H9 (cell line): Measurements from ENCODE around the gene TRIO. TPM values are rescaled to one million over a fixed set of nuclear protein-coding genes. Genes with fewer than 3 reads are reported as not detected.

Experiments used
- DNase-seq: peaks from one replicate; pipeline ENCODE4 v3.0.0-alpha.2; 2017
- H2AFZ ChIP-seq: one replicate; pipeline ENCODE4 v1.6.1; 2013; ENCODE audit warnings: mild to moderate bottlenecking, low read length, control low read depth, moderate library complexity
- H2AK5ac ChIP-seq: 2 replicates; pipeline ENCODE4 v1.6.1; 2013; ENCODE audit warnings: low read length, control low read depth, mixed read lengths; ENCODE audit not compliant: insufficient read length
- H2BK120ac ChIP-seq: one replicate; pipeline ENCODE4 v1.6.1; 2013; ENCODE audit warnings: low read depth, mild to moderate bottlenecking, low read length, control low read depth, inconsistent platforms; ENCODE audit not compliant: poor library complexity, severe bottlenecking
- H2BK12ac ChIP-seq: 2 replicates; pipeline ENCODE4 v1.6.1; 2013; ENCODE audit warnings: low read length, control low read depth, mixed read lengths, low read depth; ENCODE audit not compliant: insufficient read length
- H2BK15ac ChIP-seq: 2 replicates; pipeline ENCODE4 v1.6.1; 2013; ENCODE audit warnings: low read depth, low read length, control low read depth
- H2BK20ac ChIP-seq: one replicate; pipeline ENCODE4 v1.6.1; 2013; ENCODE audit warnings: low read depth, mild to moderate bottlenecking, low read length, control low read depth, inconsistent platforms; ENCODE audit not compliant: poor library complexity, severe bottlenecking
- H2BK5ac ChIP-seq: 2 replicates; pipeline ENCODE4 v1.6.1; 2013; ENCODE audit warnings: low read length, control low read depth, mixed read lengths; ENCODE audit not compliant: insufficient read length
- H3K14ac ChIP-seq: 2 replicates; pipeline ENCODE4 v1.6.1; 2013; ENCODE audit warnings: low read length, control low read depth; ENCODE audit not compliant: insufficient read depth
- H3K18ac ChIP-seq: 2 replicates; pipeline ENCODE4 v1.6.1; 2013; ENCODE audit warnings: low read depth, mild to moderate bottlenecking, mixed read lengths, low read length, control low read depth; ENCODE audit not compliant: insufficient read length
- H3K23ac ChIP-seq: 2 replicates; pipeline ENCODE4 v1.6.1; 2013; ENCODE audit warnings: low read length, control low read depth, mixed read lengths, low read depth; ENCODE audit not compliant: insufficient read length
- H3K23me2 ChIP-seq: 2 replicates; pipeline ENCODE4 v1.6.1; 2013; ENCODE audit warnings: low read depth, mild to moderate bottlenecking, mixed read lengths, low read length, control low read depth; ENCODE audit not compliant: insufficient read length, poor library complexity, severe bottlenecking
- H3K27ac ChIP-seq: 2 replicates; pipeline ENCODE4 v1.5.1; 2013; ENCODE audit warnings: low read length, control low read depth, mixed read lengths, low read depth; ENCODE audit not compliant: insufficient read length
- H3K27me3 ChIP-seq: 2 replicates; pipeline ENCODE4 v1.6.1; 2013; ENCODE audit warnings: low read length, control low read depth, inconsistent platforms; ENCODE audit not compliant: insufficient read depth
- H3K4ac ChIP-seq: 2 replicates; pipeline ENCODE4 v1.6.1; 2013; ENCODE audit warnings: low read depth, mild to moderate bottlenecking, control low read depth, inconsistent platforms, low read length, moderate library complexity
- H3K4me1 ChIP-seq: 2 replicates; pipeline ENCODE4 v1.6.1; 2013; ENCODE audit warnings: low read length, control low read depth, inconsistent platforms; ENCODE audit not compliant: insufficient read depth
- H3K4me2 ChIP-seq: 2 replicates; pipeline ENCODE4 v1.6.1; 2013; ENCODE audit warnings: low read length, control low read depth, mixed read lengths; ENCODE audit not compliant: insufficient read length, insufficient read depth
- H3K56ac ChIP-seq: 2 replicates; pipeline ENCODE4 v1.6.1; 2013; ENCODE audit warnings: low read depth, mild to moderate bottlenecking, mixed read lengths, low read length, control low read depth; ENCODE audit not compliant: insufficient read length
- H3K79me1 ChIP-seq: 2 replicates; pipeline ENCODE4 v1.6.1; 2013; ENCODE audit warnings: low read depth, mild to moderate bottlenecking, moderate library complexity, low read length, control low read depth, inconsistent platforms; ENCODE audit not compliant: insufficient read depth, poor library complexity, severe bottlenecking
- H3K79me2 ChIP-seq: 2 replicates; pipeline ENCODE4 v1.6.1; 2013; ENCODE audit warnings: low read length, control low read depth, inconsistent platforms; ENCODE audit not compliant: insufficient read depth
- H3K9ac ChIP-seq: 2 replicates; pipeline ENCODE4 v1.6.1; 2013; ENCODE audit warnings: low read length, control low read depth, mixed read lengths; ENCODE audit not compliant: insufficient read length; ENCODE audit errors: extremely low read depth
- H3K9me3 ChIP-seq: one replicate; pipeline ENCODE4 v1.6.1; 2013; ENCODE audit warnings: low read depth, low read length, inconsistent platforms; ENCODE audit not compliant: control insufficient read depth
- H3T11ph ChIP-seq: one replicate; pipeline ENCODE4 v1.6.1; 2013; ENCODE audit warnings: mild to moderate bottlenecking, low read length, control low read depth, inconsistent platforms
- H4K20me1 ChIP-seq: one replicate; pipeline ENCODE4 v1.6.1; 2013; ENCODE audit not compliant: control insufficient read depth, insufficient read length, insufficient read depth
- H4K5ac ChIP-seq: 2 replicates; pipeline ENCODE4 v1.6.1; 2013; ENCODE audit warnings: low read depth, mild to moderate bottlenecking, mixed read lengths, low read length, control low read depth; ENCODE audit not compliant: insufficient read length
- H4K8ac ChIP-seq: replicated peaks from 2 replicates; pipeline ENCODE4 v1.6.1; 2013; ENCODE audit warnings: low read length, control low read depth, mixed read lengths, low read depth; ENCODE audit not compliant: insufficient read length
- H4K91ac ChIP-seq: 2 replicates; pipeline ENCODE4 v1.6.1; 2013; ENCODE audit warnings: low read depth, mild to moderate bottlenecking, moderate library complexity, mixed read lengths, low read length, control low read depth; ENCODE audit not compliant: insufficient read length
- H3K27ac Mint-ChIP-seq, 3 experiments: 2 replicates in 2 of 3; 3 replicates in 1 of 3; pipeline ENCODE4 v1.8.0; 2020 to 2021; ENCODE audit warnings: mixed read lengths in 3 of 3, mild to moderate bottlenecking in 1 of 3, moderate library complexity in 1 of 3
- H3K27me3 Mint-ChIP-seq: 2 replicates; pipeline ENCODE4 v1.8.0; 2021; ENCODE audit warnings: low read depth, mild to moderate bottlenecking, moderate library complexity, mixed read lengths
- H3K36me3 Mint-ChIP-seq, 3 experiments: 2 replicates in 2 of 3; 3 replicates in 1 of 3; pipeline ENCODE4 v1.8.0; 2020 to 2021; ENCODE audit warnings: low read depth in 3 of 3, mixed read lengths in 3 of 3; ENCODE audit not compliant: insufficient read depth in 1 of 3
- H3K4me1 Mint-ChIP-seq, 2 experiments: 2 replicates each; pipeline ENCODE4 v1.8.0; 2020; ENCODE audit warnings: mixed read lengths in 2 of 2
- H3K4me3 Mint-ChIP-seq, 2 experiments: 2 replicates in 1 of 2; 3 replicates in 1 of 2; pipeline ENCODE4 v1.8.0; 2020 to 2021; ENCODE audit warnings: mild to moderate bottlenecking in 2 of 2, mixed read lengths in 2 of 2, moderate library complexity in 1 of 2
- H3K9me3 Mint-ChIP-seq, 2 experiments: 2 replicates in 1 of 2; 3 replicates in 1 of 2; pipeline ENCODE4 v1.8.0; 2020; ENCODE audit warnings: mild to moderate bottlenecking in 2 of 2, mixed read lengths in 2 of 2, moderate library complexity in 1 of 2
- whole genome bisulfite sequencing: extraction: QIAGEN DNeasy Blood & Tissue Kit; methylation state at CpG from one replicate; pipeline ENCODE4 v1.1.7; 2013; ENCODE audit warnings: missing lambda C conversion rate, low lambda C conversion rate, mixed read lengths; ENCODE audit not compliant: insufficient read length; ENCODE audit errors: extremely low coverage; 5-methylcytosine and 5-hydroxymethylcytosine counted together
- total RNA-seq: library from RNA; stranded (reverse); gene quantifications from 2 replicates; pipeline ENCODE4 v1.2.1, GENCODE V29; 2021
- TF ChIP-seq, protein P1 (sequence below): fragments of 200-600 bp; sonication (generic); conservative IDR thresholded peaks from 3 replicates; pipeline ENCODE4 v1.8.0; 2021; ENCODE audit warnings: antibody characterized with exemption, mild to moderate bottlenecking

The TRIO gene
- total RNA-seq, 1 experiment from 2014 or later = 87.8 TPM

DNA sequence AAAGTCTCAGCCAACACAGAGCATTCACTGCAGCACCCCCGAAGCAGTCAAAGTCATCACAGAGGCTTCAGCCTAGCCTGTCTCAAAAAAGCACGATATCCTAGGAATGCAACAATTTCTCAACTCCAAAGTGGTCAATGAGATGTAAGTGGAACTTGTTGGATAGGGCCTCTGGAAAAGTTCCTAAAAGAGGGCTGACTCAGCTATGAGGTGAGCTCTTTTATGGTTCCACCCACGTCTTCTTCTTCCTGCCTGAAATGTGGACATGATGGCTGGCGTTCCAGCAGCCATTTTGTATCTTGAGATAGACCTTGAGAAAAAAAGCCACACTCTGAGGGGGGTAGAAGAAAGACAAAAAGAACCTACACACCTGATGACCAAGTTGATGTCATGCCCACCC lies 32.5 kb upstream of the TRIO start:
- Mint-ChIP-seq H3K9me3 (no peaks in the 10 kb centered on the region; a peak in 1 of 5 replicates), H3K36me3 (no peaks in the 10 kb centered on the region), H3K4me1 (peaks cover 27 to 38% of the 10 kb centered on the region in 2 experiments), H3K27me3 (peaks cover 17% of the 10 kb centered on the region), H3K27ac (no peak overlapping the region), H3K4me3 (no peak overlapping the region)
- Histone ChIP-seq H3K79me2 (no peaks in the 10 kb centered on the region), H3K27ac (no peak overlapping the region), H2AK5ac (no peak overlapping the region), H3K4me2 (no peak overlapping the region), H2AFZ (no peak overlapping the region), H2BK20ac (no peak overlapping the region), H3K79me1 (no peaks in the 10 kb centered on the region), H3K9ac (no peak overlapping the region), H3K27me3 (peaks cover 4% of the 10 kb centered on the region; the same call in 1 of the 2 replicates), H3K14ac (no peak overlapping the region), H2BK120ac (no peak overlapping the region), H3T11ph (no peak overlapping the region), H2BK12ac (no peak overlapping the region), H3K23ac (no peak overlapping the region), H3K9me3 (no peaks in the 10 kb centered on the region), H4K8ac (no peak overlapping the region), H2BK15ac (no peak overlapping the region), H2BK5ac (no peak overlapping the region), H3K23me2 (peaks cover 3% of the 10 kb centered on the region), H3K18ac (no peak overlapping the region), H4K5ac (no peak overlapping the region), H4K91ac (no peak overlapping the region), H3K4me1 (peaks cover 14% of the 10 kb centered on the region), H3K56ac (no peak overlapping the region), H4K20me1 (no peaks in the 10 kb centered on the region), H3K4ac (no peak overlapping the region)
- no CpG with 5 or more reads among the region's 4 CpGs for WGBS
- DNase-seq = no peak
- TF ChIP-seq, protein P1, sequence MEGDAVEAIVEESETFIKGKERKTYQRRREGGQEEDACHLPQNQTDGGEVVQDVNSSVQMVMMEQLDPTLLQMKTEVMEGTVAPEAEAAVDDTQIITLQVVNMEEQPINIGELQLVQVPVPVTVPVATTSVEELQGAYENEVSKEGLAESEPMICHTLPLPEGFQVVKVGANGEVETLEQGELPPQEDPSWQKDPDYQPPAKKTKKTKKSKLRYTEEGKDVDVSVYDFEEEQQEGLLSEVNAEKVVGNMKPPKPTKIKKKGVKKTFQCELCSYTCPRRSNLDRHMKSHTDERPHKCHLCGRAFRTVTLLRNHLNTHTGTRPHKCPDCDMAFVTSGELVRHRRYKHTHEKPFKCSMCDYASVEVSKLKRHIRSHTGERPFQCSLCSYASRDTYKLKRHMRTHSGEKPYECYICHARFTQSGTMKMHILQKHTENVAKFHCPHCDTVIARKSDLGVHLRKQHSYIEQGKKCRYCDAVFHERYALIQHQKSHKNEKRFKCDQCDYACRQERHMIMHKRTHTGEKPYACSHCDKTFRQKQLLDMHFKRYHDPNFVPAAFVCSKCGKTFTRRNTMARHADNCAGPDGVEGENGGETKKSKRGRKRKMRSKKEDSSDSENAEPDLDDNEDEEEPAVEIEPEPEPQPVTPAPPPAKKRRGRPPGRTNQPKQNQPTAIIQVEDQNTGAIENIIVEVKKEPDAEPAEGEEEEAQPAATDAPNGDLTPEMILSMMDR = no peak
